NCI-H82 (cell line): ENCODE data around the gene MAP7.

Experiments used
- DNase-seq: peaks from one replicate; lab custom pipeline; 2025; lab: John Stamatoyannopoulos, UW

MAP7 gene

DNA sequence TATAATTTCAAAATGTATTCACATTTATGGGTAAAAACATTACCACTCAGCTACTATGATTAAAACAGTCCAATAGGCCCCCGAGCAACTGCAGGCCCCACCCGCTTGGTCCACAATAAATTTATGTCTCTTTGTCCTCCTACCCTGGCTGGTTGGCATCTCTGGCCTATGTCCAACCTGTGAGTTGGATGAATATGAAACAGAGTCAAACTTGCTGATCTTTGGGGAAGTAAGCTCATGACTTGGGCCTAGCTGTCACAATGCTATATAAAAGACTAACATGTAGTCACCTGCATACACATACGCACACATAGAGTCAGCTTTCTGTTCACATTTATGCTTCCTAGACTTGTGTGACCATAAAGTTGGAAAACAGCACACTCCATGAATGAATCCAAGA lies 20.5 kb downstream of the MAP7 start:
- no peak for DNase-seq

DNA sequence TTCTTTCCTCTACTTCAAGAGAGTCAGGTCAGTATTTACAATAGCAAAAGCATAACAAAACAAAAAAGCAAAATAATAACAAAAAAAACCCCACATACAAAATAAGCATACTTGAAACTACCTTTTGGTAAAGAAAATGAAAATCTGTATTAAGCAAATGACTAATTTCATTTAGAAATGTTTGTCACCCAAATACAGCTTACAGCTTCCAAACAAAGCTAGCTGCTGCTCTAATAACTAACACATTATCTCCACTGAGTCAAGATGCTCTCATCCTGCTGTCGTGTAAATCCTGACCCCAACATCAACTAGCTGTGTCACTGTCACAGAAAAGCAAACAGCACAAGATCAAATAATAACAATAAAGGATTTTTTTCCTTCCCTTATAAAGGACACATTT lies 21.7 kb downstream of the MAP7 start:
- DNase-seq: no peak

DNA sequence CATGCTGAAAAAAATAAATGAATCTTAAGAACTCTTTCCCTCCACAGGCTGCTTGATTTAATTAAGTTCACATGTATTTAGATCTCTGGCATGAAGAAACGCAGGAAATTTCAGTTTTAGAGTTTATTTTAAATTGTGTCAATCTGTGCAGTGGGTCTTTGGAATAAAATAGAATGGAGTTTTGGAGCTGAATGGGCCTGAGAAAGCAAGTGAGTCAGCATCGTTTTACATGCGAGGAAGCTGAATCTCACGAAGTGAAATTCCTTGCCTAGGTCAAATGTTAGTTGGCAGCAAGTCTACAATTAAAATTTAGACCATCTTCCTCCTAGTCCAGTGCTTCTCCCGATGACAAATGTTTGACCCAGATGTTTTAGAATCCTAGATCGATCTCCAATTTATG lies 22.4 kb downstream of the MAP7 start:
- no peak for DNase-seq

DNA sequence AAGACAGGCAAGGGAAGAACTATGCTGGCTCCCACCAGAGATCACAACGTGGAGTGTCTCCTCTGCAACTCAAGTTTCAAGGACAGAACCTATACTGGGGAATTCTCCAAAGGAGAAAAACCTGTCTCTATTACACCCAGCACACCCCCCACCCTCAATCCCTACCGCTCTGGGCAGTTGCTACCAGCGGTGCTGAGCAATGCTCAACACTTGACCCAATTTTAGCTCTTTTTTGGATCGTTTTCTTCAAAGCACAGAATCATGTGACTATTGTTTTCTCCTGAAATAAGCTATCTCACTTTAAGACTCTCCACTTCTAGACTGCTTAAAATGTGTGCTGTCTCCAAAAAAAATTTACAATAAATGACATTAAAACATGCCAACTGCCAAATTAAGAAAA lies 23.3 kb downstream of the MAP7 start:
- DNase-seq: no peak

DNA sequence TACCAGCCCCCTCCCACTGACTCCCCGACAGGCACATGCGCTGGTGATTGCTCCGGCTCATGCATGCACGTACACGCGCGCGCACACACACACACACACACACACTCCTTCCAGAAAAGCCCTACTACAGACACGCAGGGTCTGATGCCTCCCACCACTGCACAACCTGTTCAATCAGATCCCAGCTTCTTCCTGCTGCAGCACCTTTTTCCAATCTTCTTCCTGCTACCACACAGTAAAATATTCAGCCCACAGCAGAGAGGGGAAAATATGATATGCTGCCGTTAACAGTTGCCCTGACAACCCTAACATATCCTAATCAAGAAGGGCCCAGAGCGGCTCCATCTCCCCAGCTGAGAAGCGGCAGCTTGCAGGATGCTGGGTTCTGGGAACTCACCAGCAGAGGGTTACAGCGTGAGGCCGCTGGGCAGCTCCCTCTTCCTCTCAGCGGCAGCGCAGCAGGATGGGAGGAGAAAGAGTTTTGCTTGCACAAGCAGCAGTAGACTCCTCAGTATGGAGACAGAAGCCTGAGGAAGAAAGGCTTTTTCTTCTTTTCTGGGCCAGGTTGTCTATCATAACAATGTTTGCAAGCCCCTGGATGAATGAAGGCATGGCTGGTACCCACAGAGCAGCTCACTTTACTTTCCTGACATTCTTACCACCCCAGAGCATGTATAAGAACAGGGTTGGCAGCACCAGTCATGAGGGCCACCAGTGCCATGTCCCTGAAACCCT lies 23.9 kb downstream of the MAP7 start:
- peak; percentile 23 for DNase-seq

DNA sequence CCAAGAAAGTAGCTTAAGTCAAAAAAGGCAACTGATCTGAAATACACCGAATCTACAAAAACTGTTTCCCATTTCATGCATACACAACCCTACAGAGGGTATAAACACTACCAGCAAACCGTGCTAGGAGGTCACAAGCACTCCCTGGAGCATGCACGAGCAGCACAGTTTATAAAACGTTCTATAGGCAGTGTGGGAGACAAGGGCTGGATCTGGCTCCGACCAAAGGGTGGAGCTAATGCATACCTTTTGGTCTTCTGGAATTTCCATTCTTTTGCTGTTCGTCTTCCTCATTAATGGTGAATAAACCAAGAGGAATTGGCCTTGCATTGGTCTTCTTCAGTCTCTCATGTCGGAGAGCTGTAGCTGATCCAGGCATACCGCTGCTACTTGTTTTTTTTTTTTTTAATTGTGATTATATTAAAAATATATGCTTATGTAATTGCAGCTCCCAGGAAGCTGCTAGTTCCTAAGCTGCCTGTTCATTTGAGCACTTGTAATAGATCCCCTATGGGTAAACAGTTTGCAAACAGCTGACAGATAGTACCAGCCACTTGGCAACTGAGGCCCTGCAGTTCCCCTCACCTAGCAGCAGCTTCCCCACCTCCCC lies 24.5 kb downstream of the MAP7 start:
- DNase-seq: no peak

DNA sequence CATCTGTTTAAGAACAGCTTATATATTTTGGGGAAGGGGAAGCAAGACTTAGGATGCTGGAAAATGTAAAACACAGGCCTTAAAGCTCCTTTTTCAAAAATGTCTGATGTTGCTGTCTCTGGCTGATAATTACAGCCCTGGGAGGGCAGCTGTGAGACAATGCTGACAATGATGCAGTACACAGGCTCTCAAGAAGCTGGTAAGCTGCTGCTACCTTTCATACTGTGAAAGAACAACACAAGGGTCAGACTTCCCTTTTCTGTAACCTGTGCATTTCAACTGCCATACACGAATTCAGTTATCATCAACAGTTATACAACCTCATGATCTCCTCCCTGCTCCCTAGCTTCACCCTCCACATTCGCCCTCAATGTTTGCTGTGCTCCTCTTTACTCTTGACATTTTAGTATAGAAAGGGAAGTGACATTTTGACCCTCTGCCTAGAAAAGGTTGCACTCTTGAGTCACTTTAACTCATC lies 25.2 kb downstream of the MAP7 start:
- DNase-seq: no peak

DNA sequence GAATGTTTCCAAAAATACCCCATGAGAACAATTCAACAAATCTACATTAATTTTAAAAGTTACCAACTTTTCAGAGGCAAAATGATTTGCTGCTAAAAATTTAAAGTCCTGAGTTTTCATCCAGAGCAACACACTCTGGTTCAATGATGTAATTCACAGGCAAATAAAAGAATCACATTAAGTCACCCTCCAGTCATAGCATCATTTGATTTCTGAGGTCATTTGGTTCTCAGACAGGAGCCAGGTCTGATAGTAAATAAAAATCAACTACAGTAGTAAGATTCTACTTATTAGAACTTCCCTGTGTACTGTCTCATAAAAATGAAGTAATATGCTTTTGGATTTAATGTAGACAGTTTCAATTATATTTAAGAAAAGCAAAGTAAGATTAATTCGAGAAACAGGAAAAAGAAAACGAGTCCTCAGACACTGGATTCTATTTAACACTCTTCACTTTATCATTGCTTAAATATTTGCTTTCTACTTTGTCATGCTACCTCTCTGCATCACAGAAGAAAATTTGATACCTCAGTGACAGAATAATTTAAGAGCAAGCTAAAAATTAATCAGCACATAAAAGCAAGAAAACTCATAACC lies 25.8 kb downstream of the MAP7 start:
- DNase-seq: no peak

DNA sequence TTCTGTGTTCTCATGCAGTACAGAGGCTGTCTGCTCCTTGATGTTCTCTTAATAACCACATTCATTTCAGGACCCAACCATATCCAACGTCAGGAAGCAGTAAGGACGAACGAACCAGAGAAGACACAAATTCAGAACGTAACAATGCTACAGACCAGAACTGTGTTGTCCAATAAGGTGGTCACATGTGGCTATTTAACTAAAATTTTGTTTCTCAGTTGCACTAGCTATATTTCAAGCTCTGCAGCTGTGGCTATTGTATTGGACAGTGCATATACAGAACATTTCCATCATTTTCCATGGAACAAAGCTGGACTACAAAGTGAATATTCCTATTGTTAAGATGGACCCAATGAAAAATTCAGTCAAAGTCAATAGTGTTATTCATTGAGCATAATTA lies 27.0 kb downstream of the MAP7 start:
- DNase-seq: no peak

DNA sequence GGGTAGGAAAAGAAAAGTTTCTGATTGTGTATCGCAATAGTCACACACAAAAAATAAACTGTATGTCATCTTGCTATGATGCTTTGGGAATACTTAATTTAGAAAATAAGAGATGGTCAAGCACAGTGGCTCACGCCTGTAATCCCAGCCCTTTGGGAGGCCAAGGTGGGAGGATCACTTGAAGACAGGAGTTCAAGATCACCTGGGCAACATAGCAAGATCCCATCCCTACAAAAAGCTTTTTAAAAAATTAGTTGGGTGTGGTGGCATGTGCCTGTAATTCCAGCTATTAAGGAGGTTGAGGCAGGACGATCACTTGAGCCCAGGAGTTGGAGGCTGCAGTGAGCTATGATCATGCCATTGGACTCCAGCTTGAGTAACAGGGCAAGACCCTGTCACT lies 27.6 kb downstream of the MAP7 start:
- DNase-seq: no peak

DNA sequence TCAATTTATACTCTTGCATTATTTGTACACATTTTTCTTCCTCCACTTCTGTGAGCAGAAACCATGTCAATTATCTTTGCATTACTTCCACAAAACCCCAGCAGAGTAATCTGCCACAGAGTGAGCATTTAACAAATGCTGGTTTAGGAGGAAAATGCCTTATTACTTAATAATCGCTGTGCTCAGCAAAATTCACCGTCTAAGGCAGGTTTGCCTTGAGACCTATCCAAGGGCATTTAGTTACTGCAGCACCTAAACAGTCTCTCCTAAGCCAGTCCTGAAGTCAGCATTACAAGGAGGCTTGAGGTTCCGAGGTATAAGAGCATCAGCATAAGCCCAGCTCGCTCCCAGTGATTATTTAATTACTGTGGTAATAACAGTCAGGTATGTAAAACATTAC lies 28.3 kb downstream of the MAP7 start:
- no peak for DNase-seq

DNA sequence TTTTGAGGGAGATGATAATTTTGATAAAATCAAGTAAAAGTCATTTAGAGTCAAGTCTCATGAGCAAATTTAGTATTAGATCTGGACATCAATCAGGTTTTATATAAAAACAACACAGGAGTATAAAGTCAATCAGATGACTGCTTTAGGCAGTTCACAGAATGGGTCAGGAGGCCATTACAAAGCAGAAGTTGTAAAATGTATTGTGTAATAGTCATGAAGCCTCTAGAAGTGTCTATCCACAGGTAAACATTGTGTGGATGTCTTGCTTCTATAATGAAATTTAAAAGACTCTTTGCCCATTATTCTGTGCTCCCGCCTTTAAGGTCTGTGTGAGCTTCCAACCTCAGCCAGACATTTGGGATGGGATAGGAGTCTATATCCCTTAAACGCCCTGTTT lies 28.8 kb downstream of the MAP7 start:
- DNase-seq: no peak

DNA sequence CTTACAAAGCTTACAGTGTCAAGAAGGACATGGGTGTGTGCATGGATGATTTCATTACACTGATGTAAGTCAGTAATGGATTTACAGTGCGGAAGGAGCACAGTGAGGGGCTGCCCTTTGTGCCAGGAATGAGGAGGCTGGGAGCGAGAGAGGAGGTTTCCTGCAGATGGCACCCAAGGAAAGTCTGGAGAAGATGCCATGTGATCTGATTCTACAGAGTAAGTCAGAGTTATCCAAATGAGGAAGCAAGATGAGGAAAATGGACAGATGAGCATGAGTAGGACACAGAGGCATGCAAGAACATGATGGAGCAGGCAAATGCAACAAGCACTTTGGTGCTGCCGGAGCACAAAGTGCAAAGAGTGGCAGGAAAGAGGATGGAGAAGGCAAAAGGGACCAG lies 29.7 kb downstream of the MAP7 start:
- DNase-seq: no peak

DNA sequence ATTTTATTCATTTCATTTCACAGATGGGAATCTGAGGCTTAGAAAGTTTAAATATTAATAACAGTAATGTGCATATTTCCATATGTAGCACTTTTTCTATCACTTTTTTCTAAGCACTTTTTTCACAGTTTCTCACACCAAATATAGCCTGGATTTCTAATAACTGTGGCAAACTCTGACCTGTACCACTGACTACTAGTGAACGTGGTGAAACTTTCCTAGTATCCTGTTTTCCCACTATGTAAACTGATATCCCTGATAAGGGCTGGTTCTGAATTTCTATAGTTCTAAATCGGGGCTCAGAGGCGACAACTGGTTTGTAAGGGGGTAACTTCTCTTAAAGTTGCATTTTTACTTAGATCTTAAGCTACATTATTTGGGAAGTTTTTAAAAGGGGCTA lies 32.6 kb downstream of the MAP7 start:
- no peak for DNase-seq

DNA sequence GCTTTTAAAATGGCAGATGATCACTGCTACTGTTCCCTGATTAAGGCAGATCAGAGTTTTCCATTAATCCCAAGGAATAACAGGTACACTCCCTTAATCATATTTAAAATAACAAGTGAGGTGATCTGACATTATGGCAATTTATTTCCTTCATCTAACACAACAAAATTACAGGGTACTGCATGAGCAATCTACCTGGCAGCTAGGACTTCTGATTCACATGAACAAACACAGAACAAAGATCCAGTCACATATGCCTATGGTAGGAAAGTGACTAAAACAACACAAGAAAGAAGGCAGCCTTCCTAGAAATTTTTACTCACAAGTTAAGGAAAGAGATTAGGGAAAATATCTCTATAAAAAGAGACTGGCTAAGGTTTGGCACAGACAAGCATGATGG lies 33.2 kb downstream of the MAP7 start:
- no peak for DNase-seq

DNA sequence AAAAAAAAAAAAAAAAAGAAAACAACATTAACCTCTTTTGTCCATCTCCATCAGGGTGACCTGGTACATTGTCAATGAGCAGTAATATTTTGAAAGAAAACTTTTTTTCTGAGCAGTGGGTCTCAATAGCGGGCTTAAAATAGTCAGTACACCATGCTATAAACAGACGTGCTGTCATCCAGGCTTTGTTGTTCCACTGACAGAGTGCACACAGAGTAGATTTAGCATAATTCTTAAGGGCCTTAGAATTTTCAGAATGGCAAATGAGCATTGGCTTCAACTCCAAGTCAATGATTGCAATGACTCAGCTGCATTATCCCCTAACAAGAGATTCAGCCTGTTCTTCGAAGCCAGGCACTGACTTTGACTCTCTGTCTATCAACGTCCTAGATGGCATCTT lies 35.6 kb downstream of the MAP7 start:
- DNase-seq: no peak

DNA sequence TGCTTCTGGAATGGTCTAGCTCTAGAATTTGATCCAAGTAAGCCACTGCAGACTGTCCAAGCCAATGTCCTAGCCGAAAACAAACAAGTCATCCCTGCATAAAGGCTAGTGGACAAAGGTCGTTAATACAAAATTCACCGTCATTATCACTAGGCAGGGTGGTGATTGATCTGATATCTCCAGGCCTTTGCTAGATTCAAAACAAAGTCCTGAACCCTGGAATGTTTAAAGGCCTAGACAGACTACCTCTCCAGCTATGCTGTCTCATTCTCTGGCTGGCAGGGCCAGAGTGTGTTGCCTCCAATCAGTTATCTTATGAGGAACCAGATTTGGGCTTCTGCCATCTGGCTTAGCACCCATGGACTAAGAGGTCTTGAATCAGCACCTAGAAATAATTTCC lies 38.3 kb downstream of the MAP7 start:
- no peak for DNase-seq

DNA sequence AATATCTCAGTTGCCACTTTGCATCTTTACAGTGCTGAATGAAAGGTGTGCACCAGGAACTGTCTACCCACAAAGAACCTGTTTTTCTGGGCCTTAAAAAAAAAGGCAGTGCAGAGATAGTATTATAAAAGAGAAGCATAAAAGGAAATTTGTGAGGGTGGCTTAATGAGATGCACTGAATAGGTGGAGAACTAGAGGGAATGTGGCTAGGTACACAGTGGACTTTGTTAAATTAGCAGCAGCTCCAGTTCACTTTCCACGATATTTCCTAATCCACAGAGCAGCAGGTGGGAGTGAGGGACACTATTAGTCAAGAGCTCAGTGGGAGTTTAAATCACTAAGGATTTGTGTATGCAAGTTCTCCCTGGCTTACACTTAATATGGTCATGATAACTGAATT lies 38.8 kb downstream of the MAP7 start:
- DNase-seq: peak; percentile 7

DNA sequence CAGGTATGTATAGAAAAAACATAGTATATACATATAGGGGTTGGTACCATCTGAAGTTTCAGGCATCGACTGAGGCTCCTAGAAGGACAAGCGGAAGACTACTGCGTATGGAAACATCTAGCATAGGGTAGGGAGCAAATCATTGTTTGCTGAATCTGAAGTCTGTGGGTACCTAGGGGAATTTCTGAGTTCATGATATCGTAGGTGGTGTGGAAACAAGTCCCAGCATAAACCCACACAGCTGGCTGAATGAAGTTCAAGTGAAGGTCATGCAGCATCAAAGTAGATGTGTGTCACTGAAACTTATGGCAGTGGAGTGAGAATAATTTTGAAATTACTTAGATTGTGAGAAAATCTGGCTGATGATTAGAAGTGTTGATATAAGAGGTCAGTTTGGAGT lies 39.4 kb downstream of the MAP7 start:
- DNase-seq: no peak

DNA sequence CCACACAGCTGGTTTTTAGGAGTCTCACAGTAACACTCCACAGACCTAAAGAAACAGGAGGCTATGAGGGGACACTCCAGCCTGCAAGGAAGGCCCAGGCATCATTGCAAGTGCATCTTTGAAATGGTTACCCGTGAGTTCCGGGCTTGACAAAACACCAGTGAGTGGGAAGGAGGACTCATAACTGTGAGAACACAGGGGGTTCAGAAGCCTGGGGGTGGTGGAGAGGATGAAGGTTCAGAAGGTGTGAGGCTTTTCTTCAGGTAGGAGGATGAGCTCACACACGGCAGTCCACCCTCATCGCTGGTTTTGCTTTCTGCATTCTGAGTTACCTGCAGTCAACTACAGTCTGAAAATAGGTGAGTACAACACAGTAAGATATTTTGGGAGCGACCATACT lies 39.9 kb downstream of the MAP7 start:
- no peak for DNase-seq

DNA sequence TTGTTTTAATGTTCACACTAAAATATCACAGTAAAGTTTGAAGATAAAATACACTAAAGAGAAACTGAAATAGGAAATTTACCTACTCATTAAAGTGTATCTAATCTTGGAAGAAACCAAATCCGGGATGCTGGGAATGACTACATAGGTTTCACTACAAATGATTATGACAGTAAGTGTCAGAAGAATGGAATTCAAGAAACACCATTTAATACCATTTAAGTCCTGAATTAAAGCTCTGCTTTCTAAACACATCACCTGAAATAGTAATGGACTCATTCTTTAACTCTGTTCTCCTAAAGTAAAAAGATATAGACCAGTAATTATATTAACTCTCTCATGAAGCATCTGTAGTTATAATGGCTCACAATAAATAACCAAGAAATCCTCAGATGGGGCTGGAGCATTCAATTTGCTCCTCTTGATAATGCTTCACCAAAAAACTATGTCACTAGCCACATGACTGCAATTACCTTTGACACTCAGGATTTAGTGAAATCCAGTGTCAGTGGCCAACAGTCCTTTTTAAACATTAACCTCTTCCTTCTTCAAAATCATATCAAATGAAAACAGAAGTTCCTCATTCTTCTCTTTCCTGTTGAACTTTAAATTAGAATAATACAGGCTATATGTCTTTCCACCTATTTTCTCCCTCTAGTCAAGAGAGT lies 41.4 kb downstream of the MAP7 start:
- DNase-seq: no peak

DNA sequence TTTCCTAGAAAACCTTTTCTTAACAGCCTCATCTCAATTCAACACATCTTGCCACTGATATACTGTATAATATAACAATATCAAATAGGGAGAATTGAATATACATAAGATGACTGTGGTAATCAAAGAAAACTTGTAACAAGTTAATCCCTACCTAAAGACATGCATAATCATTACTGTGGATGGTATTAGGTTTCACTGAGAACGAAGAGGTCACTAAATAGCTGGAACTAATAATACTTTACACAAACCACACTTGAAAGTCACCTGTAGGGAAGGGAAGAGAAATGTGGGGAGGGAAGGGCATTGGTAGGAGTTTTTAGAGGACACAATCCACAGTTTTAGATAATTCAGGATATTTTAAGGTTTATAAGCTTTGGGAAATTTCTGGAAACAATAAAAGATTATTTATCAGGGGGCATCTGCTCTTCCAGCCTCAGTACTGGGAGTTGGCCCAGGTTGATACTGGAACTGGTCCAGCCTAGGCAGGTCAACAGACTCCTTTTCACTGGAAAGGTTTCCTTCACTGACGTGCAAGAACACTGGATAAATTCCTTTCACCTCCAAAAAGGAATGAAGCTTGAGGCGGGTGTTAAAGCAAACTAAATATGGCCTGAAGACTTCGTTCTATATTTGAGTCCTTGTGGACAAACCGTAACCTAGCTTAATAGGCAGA lies 44.0 kb downstream of the MAP7 start:
- peak; percentile 12 for DNase-seq
